H1 (cell line): Measurements from ENCODE around the gene NAP1L1. TPM values are rescaled to one million over a fixed set of nuclear protein-coding genes. Genes with fewer than 3 reads are reported as not detected.

ENCODE experiments used
- EGR1 ChIP-seq: IDR thresholded peaks from 2 replicates; pipeline ENCODE4 v1.6.1; 2011; ENCODE audit warnings: low read depth, low read length, borderline replicate concordance
- RBBP5 ChIP-seq: IDR thresholded peaks from 2 replicates; pipeline ENCODE4 v1.7.1; 2012; ENCODE audit warnings: low read depth, mild to moderate bottlenecking, inconsistent platforms, low read length, moderate library complexity, borderline replicate concordance
- SP1 ChIP-seq: IDR thresholded peaks from 2 replicates; pipeline ENCODE4 v1.6.1; 2011; ENCODE audit warnings: low read depth, low read length
- polyA plus RNA-seq, 7 experiments: library from polyadenylated mRNA; depleted of rRNA in 3 of 7; stranded (reverse) in 5 of 7; unstranded in 2 of 7; fragments of >200 nt in 5 of 7; fragments of 200-250 nt in 2 of 7; gene quantifications; 1 replicate in 5 of 7; 2 replicates in 1 of 7; 4 replicates in 1 of 7; pipeline versions ENCODE4 v1.2.1 to v1.2.3, GENCODE V29; 2011 to 2013; ENCODE audit warnings: missing spikeins in 2 of 7, mixed read lengths in 2 of 7
- total RNA-seq: library from RNA; stranded (reverse); fragmentation: NEBNext Ultra II Directional; extraction: Animal tissue kit (Norgen Biotek cat#: 25700); gene quantifications from 2 replicates; pipeline ENCODE4 v1.2.1, GENCODE V29; 2021

The NAP1L1 gene
- total and polyA plus RNA-seq, 2 of the 8 experiments (the other 6 are each of a cell fraction or from before 2014, with no cell fraction given) = 202 to 1,159 TPM

- no peak for TF ChIP-seq EGR1
- TF ChIP-seq SP1 = no peak
- no peak for TF ChIP-seq RBBP5
Observed at GRCh38 chr12:75997658-75998057, 86.8 kb downstream of the NAP1L1 start (continued).
